HG03354 (cell line): ENCODE results near the gene SORBS2.

Source experiments
- ATAC-seq: cut with Tn5 transposase; IDR thresholded peaks from one replicate; pipeline ENCODE4 v1.9.1; 2021; ENCODE audit warnings: mild to moderate bottlenecking; ENCODE audit not compliant: unreplicated experiment, poor library complexity, severe bottlenecking

The SORBS2 gene

GRCh38 chr4:185781555-185782215 is 30.3 kb downstream of the SORBS2 start:
- no peak for ATAC-seq

GRCh38 chr4:185780472-185780871 is 31.5 kb downstream of the SORBS2 start:
- ATAC-seq = no peak

GRCh38 chr4:185779517-185779916 is 32.5 kb downstream of the SORBS2 start:
- ATAC-seq = no peak

- ATAC-seq = no peak
Measured at GRCh38 chr4:185778307-185778706, 33.7 kb downstream of the SORBS2 start.

- no peak for ATAC-seq
Measured at GRCh38 chr4:185775792-185776555, 36.0 kb downstream of the SORBS2 start.

- ATAC-seq = no peak
Measured at GRCh38 chr4:185774845-185775680, 36.9 kb downstream of the SORBS2 start.

GRCh38 chr4:185774131-185774653 is 37.8 kb downstream of the SORBS2 start:
- no peak for ATAC-seq

- ATAC-seq = no peak
Measured at GRCh38 chr4:185773419-185773818, 38.6 kb downstream of the SORBS2 start.

- ATAC-seq = no peak
Measured at GRCh38 chr4:185772391-185773093, 39.5 kb downstream of the SORBS2 start.

GRCh38 chr4:185771711-185772390 is 40.1 kb downstream of the SORBS2 start:
- ATAC-seq = no peak

- no peak for ATAC-seq
Measured at GRCh38 chr4:185767528-185767927, 44.5 kb downstream of the SORBS2 start.

GRCh38 chr4:185764876-185765275 is 47.1 kb downstream of the SORBS2 start:
- no peak for ATAC-seq

- no peak for ATAC-seq
Measured at GRCh38 chr4:185761352-185762235, 50.4 kb downstream of the SORBS2 start.

GRCh38 chr4:185758807-185759206 is 53.2 kb downstream of the SORBS2 start:
- ATAC-seq = no peak

GRCh38 chr4:185755451-185755850 is 56.5 kb downstream of the SORBS2 start:
- no peak for ATAC-seq

GRCh38 chr4:185754961-185755360 is 57.0 kb downstream of the SORBS2 start:
- no peak for ATAC-seq

- ATAC-seq = no peak
Measured at GRCh38 chr4:185752872-185753271, 59.1 kb downstream of the SORBS2 start.

GRCh38 chr4:185749858-185750257 is 62.1 kb downstream of the SORBS2 start:
- ATAC-seq = no peak
